Activated CD8-positive, alpha-beta memory T cell treated with anti-CD3 and anti-CD28 coated beads, Interleukin-2, amount 10 ng/mL, durations not matched to agents 7 days and 5 days (primary cell): ENCODE data around the gene KCNAB2. TPM values are rescaled to one million over a fixed set of nuclear protein-coding genes. Genes with fewer than 3 reads are reported as not detected.

Experiments used
- ATAC-seq: fragments of 150-1000 bp; cut with Tn5 transposase; one replicate; pipeline ENCODE4 v1.10.0; 2021; ENCODE audit warnings: moderate library complexity
- CTCF ChIA-PET: fragments of 350-600 bp; sonication (Branson Sonifier 250); formaldehyde crosslinking; loops from one replicate; lab custom pipeline; 2021; ENCODE audit warnings: antibody characterized with exemption; lab: Charles Lee
- DNase-seq: peaks from one replicate; pipeline ENCODE4 v3.0.0-alpha.2; 2020
- H3K27ac Mint-ChIP-seq: one replicate; pipeline ENCODE4 v1.8.0; 2021; ENCODE audit warnings: mild to moderate bottlenecking, mixed read lengths
- H3K27me3 Mint-ChIP-seq: one replicate; pipeline ENCODE4 v1.8.0; 2021; ENCODE audit warnings: mixed read lengths
- H3K36me3 Mint-ChIP-seq: one replicate; pipeline ENCODE4 v1.8.0; 2021; ENCODE audit warnings: mild to moderate bottlenecking, mixed read lengths
- H3K4me1 Mint-ChIP-seq: one replicate; pipeline ENCODE4 v1.8.0; 2021; ENCODE audit warnings: mixed read lengths
- H3K4me3 Mint-ChIP-seq: one replicate; pipeline ENCODE4 v1.8.0; 2021; ENCODE audit warnings: mild to moderate bottlenecking, moderate library complexity, mixed read lengths
- H3K9me3 Mint-ChIP-seq: one replicate; pipeline ENCODE4 v1.8.0; 2022; ENCODE audit warnings: low read depth, mixed read lengths
- total RNA-seq, 2 experiments: library from RNA; stranded (reverse); gene quantifications; one replicate each; pipeline ENCODE4 v1.2.3, GENCODE V29; 2021

KCNAB2 gene
- total RNA-seq, 2 experiments from 2014 or later, result 248 to 368 TPM

DNA sequence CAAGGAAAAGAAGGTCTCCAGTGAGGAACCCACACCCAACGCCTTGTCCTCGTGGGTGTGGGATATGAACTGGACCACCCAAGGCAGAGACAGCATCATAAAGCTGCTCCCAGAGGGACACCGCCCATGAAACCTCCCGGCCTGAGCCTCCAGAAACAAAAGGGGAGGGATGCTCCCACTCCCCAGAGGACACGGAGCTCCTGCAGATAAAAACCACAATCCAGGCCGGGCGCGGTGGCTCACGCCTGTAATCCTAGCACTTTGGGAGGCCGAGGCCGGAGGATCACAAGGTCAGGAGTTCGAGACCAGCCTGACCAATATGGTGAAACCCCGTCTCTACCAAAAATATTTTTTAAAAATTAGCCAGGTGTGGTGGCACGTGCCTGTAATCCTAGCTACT lies 68.1 kb downstream of the KCNAB2 start:
- no peak overlapping the region for H3K4me3 Mint-ChIP-seq
- H3K36me3 Mint-ChIP-seq, result no peaks in the 10 kb centered on the region
- peaks cover 8% of the 10 kb centered on the region for H3K4me1 Mint-ChIP-seq
- peaks cover 6% of the 10 kb centered on the region for H3K27me3 Mint-ChIP-seq
- CTCF ChIA-PET, result no interaction called here
- no peaks in the 10 kb centered on the region for H3K9me3 Mint-ChIP-seq
- DNase-seq, result no peak
- no peak overlapping the region for H3K27ac Mint-ChIP-seq
- ATAC-seq, result no peak

DNA sequence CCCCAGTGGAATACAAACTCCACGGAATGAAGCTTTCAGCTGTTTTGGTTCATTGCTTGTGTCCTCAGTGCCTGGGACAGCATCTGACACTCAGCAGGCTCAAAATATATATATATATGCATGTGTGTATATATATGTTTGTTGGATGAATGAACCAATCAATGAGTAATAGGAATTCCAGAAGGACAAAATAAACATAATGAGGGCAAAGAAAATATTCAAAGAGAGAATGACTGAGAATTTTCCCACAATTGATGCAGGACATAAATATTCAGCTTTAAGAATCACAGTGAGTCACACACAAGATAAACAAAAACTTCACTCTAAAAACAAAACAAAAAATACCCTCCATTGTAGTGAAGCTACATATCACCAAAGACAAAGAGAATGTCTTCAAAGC lies 70.4 kb downstream of the KCNAB2 start:
- ATAC-seq, result no peak
- Mint-ChIP-seq H3K4me3 (no peak overlapping the region), H3K36me3 (no peaks in the 10 kb centered on the region), H3K9me3 (no peaks in the 10 kb centered on the region), H3K4me1 (peaks cover 8% of the 10 kb centered on the region), H3K27ac (no peak overlapping the region), H3K27me3 (peaks cover 6% of the 10 kb centered on the region)
- DNase-seq, result no peak
- CTCF ChIA-PET, result interaction anchor here (0.8 to 1.9 kb wide), 3 partner anchors 89 to 130 kb away, joined by 3 to 5 read pairs (median 4); no protein-coding TSS in a partner anchor

DNA sequence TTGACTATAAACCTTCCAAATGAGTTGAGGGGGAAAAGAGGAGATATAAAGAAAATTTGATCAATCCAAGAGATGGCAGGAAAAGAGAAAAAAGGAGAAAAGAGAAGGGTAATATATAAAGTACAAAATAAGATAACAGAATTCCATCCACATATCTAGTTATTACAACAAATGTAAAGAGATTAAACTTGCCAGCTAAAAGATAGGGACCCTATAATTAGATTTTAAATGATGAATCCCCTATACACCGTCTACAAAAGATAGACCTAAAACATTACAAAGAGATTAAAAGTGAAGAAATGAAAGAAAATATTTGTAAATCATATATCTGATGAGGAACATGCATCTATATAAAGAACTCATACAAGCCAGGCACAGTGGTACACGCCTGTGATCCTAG lies 71.4 kb downstream of the KCNAB2 start:
- H3K27ac Mint-ChIP-seq, result no peak overlapping the region
- DNase-seq (no peak), ATAC-seq (no peak)
- peaks cover 8% of the 10 kb centered on the region for H3K4me1 Mint-ChIP-seq
- no peak overlapping the region for H3K4me3 Mint-ChIP-seq
- no peaks in the 10 kb centered on the region for H3K9me3 Mint-ChIP-seq
- no peaks in the 10 kb centered on the region for H3K36me3 Mint-ChIP-seq
- CTCF ChIA-PET, result interaction anchor here (1.5 to 1.9 kb wide), 2 partner anchors 128 to 129 kb away, joined by 4 to 5 read pairs; no protein-coding TSS in a partner anchor
- H3K27me3 Mint-ChIP-seq, result peaks cover 6% of the 10 kb centered on the region

DNA sequence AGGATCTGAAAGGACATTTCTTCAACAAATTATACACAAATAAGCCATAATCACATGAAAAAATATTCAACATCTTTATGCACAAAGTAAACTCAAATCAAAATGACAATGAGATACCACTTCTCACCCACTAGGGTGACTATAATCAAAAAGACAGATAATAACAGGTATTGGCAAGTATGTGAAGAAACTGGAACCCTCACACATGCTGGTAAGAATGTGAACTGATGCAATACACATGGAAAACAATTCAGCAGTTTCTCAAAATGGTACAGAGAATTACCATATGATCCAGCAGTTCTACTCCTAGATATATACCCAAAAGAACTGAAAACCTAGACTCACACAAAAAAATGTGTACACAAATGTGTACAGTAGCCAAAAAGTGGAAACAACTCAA lies 71.9 kb downstream of the KCNAB2 start:
- peaks cover 8% of the 10 kb centered on the region for H3K27me3 Mint-ChIP-seq
- CTCF ChIA-PET, result no interaction called here
- ATAC-seq (no peak), DNase-seq (no peak)
- H3K4me3 Mint-ChIP-seq, result no peak overlapping the region
- no peak overlapping the region for H3K27ac Mint-ChIP-seq
- peaks cover 8% of the 10 kb centered on the region for H3K4me1 Mint-ChIP-seq
- H3K36me3 Mint-ChIP-seq, result no peaks in the 10 kb centered on the region
- H3K9me3 Mint-ChIP-seq, result no peaks in the 10 kb centered on the region

DNA sequence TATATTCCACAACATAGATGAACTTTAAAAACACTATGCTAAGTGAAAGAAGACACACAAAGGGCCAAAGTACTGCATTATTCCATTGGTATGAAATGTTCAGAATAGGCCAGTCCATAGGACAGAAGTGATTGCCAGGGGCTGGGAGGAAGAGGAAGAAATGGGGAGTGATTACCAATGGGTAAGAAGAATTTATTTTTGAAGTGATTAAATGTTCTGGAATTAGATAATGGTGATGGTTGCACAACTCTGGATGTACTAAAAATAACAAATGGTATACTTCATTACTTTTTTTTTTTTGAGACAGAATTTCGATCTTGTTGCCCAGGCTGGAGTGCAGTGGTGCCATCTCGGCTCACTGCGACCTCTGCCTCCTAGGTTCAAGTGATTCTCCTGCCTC lies 72.7 kb downstream of the KCNAB2 start:
- CTCF ChIA-PET, result no interaction called here
- DNase-seq, result no peak
- no peak overlapping the region for H3K4me3 Mint-ChIP-seq
- peaks cover 8% of the 10 kb centered on the region for H3K4me1 Mint-ChIP-seq
- no peaks in the 10 kb centered on the region for H3K36me3 Mint-ChIP-seq
- no peaks in the 10 kb centered on the region for H3K9me3 Mint-ChIP-seq
- no peak overlapping the region for H3K27ac Mint-ChIP-seq
- ATAC-seq, result no peak
- peaks cover 8% of the 10 kb centered on the region for H3K27me3 Mint-ChIP-seq

DNA sequence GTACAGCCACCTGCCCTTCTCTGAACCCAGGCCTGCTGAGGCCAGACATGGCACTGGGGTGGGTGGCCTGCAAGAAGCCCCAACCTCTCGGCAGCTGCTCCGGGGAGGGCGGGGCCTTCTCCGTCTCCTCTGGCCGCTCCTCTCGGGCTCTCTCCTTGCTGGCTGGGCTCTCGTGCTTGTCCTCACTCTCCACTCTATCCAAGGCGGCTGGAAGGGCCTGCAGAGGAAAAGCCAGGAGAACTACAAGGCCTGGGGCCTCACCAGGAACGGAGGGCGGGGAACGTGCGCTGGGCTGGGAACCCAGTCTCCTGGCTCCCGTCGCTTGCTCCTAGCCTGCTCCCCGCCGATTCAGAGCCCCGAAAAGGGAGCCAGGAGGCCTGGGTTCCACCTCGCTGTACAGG lies 75.3 kb downstream of the KCNAB2 start:
- peaks cover 8% of the 10 kb centered on the region for H3K27me3 Mint-ChIP-seq

DNA sequence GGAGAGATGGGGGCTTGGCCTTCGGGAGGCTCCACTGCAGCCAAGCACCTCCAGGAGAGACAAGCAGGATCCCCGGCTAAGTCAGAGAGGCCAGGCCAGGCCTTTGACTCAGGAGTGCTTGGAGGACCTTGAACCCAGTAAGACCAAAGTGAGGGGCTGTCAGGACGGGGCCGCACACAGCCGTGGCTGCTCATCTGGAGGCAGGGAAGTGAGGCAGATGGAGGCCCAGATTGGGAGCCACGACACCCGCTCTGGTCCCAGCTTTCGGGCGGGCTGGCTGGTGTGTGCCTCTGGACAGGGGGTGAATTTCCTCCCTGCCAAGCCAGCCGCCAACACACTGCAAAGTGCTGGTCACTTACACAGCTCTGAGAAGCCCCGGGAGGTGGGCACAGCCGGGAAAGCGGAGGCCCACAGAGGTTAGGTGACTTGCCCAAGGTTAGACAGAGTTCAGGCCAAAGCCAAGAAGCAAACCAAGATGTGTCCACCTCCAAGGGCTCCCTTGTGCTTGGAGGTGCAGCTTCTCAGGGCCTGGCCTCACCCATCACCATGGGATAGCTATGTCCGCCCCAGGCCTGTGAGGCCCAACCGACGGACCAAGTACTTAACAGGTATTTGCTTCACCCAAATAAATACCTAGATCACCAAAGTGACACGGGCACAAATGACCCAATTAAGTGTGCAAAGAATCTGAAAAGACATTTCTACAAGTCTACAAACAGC lies 76.1 kb downstream of the KCNAB2 start:
- H3K27ac Mint-ChIP-seq, result no peak overlapping the region
- no peaks in the 10 kb centered on the region for H3K9me3 Mint-ChIP-seq
- CTCF ChIA-PET, result no interaction called here
- DNase-seq, result no peak
- H3K4me3 Mint-ChIP-seq, result no peak overlapping the region
- H3K36me3 Mint-ChIP-seq, result no peaks in the 10 kb centered on the region
- peaks cover 1% of the 10 kb centered on the region for H3K4me1 Mint-ChIP-seq
- no peak for ATAC-seq
- H3K27me3 Mint-ChIP-seq, result peaks cover 2% of the 10 kb centered on the region

More for the DNA sequence above, 75.3 kb downstream of the KCNAB2 start:
- peaks cover 8% of the 10 kb centered on the region for H3K4me1 Mint-ChIP-seq
- no peaks in the 10 kb centered on the region for H3K36me3 Mint-ChIP-seq
- CTCF ChIA-PET, result no interaction called here
- DNase-seq (no peak), ATAC-seq (no peak)
- H3K9me3 Mint-ChIP-seq, result no peaks in the 10 kb centered on the region
- H3K4me3 Mint-ChIP-seq, result no peak overlapping the region
- no peak overlapping the region for H3K27ac Mint-ChIP-seq

DNA sequence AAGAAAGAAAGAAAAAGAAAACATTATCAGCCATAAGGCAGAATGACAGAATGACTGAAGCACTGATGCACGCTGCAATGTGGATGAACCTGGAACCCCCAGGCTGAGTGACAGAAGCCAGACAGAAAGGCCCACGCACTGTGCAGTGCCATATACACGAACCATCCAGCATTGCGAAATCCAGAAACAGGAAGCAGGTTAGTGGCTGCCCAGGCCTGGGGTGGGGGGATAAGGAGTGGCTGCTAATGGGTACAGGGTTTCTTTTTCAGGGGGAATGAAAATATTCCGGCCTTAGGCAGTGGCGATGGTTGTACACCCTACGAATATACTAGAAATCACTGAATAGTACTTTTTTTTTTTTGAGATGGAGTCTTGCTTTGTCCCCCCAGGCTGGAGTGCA lies 77.4 kb downstream of the KCNAB2 start:
- Mint-ChIP-seq H3K9me3 (no peaks in the 10 kb centered on the region), H3K4me3 (no peak overlapping the region), H3K4me1 (peaks cover 2% of the 10 kb centered on the region), H3K36me3 (no peaks in the 10 kb centered on the region), H3K27me3 (peaks cover 2% of the 10 kb centered on the region), H3K27ac (no peak overlapping the region)
- CTCF ChIA-PET, result no interaction called here
- DNase-seq (no peak), ATAC-seq (no peak)

DNA sequence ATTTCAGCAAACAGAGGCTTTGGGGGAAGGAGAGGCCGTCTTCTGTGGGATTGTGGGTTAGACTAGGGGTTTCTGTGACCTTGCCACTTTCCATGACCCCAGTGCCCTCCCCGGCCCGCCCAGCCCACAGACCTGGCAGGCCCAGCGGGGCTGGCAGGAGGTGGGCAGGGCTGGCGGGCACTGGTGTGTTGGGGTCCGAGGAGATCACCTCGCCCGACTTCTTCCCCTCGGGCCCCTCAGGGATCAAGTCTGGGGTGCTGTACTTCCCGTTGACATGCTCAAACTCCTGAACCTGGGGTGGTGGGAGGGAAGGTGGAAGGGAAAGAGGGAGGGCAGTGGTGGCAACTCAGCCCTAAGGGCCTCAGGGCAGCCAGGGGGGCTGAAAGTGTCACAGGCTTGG lies 78.1 kb downstream of the KCNAB2 start:
- Mint-ChIP-seq H3K4me1 (peaks cover 2% of the 10 kb centered on the region), H3K9me3 (no peaks in the 10 kb centered on the region)

DNA sequence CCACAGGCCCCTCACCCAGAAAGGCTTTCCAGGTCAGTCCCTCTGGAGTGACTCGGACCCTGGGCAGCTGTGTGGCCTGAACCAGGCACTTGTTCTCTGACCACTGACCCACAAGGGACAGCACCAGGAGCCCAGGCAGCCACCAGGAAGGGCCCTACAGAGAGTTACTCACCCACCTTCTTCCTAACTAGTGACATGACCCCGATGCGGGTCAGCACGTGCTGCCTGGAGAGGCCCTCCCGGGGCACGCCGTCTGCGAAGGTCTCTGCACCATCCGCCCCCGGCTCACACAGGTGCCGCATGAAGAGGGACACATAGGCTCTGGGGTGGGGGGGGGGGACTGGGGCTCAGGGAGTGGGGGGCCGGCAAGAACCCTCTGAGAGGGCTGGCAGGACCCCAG lies 78.7 kb downstream of the KCNAB2 start:
- Mint-ChIP-seq H3K27me3 (peaks cover 2% of the 10 kb centered on the region), H3K4me1 (peaks cover 2% of the 10 kb centered on the region), H3K36me3 (no peaks in the 10 kb centered on the region), H3K9me3 (no peaks in the 10 kb centered on the region), H3K27ac (no peak overlapping the region), H3K4me3 (no peak overlapping the region)
- ATAC-seq (no peak), DNase-seq (no peak)
- CTCF ChIA-PET, result no interaction called here

More for the DNA sequence above, 78.1 kb downstream of the KCNAB2 start:
- CTCF ChIA-PET, result no interaction called here
- DNase-seq (no peak), ATAC-seq (no peak)
- no peaks in the 10 kb centered on the region for H3K36me3 Mint-ChIP-seq
- H3K27ac Mint-ChIP-seq, result no peak overlapping the region
- peaks cover 2% of the 10 kb centered on the region for H3K27me3 Mint-ChIP-seq
- H3K4me3 Mint-ChIP-seq, result no peak overlapping the region

DNA sequence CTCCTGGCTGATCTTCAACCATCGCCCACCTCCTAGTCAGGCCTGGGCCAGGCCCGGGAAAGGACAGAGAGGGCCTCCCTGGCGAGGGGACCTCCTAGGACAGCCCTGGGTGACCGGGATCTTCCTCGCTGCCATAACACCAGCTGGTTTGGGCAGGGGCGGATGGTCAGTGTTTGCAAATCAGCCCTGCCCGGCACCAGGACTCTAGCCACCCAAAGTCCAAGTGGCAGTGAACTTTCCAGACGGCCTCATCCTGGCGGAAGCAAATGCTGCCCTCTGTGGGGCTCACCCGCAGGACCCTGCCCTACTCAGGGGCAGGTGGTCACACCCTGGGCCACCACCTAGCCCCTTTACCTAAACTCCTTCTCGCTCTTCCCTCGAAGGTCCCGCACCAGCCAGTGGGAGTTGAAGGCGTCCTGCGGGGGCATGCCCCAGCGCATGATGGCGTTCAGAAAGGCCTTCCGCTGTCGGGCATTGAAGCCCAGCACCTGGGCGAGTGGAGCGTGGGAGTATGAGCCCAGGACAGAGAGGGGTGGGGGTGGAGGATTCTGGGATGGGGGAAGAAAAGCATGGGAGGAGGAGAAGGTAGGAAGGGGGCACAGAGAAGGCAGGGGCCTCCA lies 79.2 kb downstream of the KCNAB2 start:
- Mint-ChIP-seq H3K9me3 (no peaks in the 10 kb centered on the region), H3K27ac (no peak overlapping the region), H3K4me1 (peaks cover 2% of the 10 kb centered on the region), H3K36me3 (no peaks in the 10 kb centered on the region), H3K27me3 (peaks cover 2% of the 10 kb centered on the region), H3K4me3 (no peak overlapping the region)
- DNase-seq (no peak), ATAC-seq (no peak)
- CTCF ChIA-PET, result no interaction called here

DNA sequence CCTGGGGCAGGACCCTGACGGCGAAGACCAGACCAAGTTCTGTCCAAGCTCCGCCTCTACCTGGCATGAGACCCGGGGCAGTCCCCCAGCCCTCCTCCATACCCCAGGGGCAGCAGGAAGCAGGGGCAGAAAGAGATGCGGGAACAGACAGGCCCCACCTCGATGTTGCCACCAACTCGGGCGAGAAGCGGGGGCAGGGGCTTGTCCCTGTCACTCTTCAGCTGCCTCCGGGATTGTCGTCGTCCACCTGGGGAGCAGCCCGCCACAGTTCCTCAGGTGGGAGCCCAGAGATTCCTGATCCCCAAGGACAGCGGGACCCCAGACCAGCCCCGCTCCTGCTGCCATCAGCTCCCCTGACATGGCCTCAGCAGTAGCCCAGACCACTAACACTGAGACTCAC lies 79.7 kb downstream of the KCNAB2 start:
- ATAC-seq, result no peak
- Mint-ChIP-seq H3K27me3 (peaks cover 2% of the 10 kb centered on the region), H3K36me3 (no peaks in the 10 kb centered on the region), H3K4me3 (no peak overlapping the region), H3K4me1 (peaks cover 2% of the 10 kb centered on the region), H3K27ac (no peak overlapping the region), H3K9me3 (no peaks in the 10 kb centered on the region)
- CTCF ChIA-PET, result no interaction called here
- no peak for DNase-seq

DNA sequence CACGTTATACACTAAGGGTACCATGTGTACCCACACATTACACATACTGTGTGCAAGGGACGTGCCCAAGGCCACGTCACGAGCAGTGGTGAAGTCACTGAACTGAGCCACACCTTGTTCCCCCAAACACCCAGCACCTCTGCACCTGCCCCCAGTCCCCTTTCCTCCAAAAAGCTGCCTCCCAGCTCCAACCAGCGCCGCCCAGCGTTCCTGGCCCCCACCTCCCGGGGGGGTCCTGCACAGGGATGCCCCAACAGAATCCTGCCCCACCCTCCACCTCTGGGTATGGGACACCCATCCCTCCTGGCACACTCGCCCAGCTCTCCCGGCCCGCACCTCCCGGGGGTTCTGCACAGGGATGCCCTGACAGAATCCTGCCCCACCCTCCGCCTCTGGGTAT lies 80.3 kb downstream of the KCNAB2 start:
- no peak for DNase-seq
- Mint-ChIP-seq H3K4me1 (peaks cover 2% of the 10 kb centered on the region), H3K9me3 (no peaks in the 10 kb centered on the region), H3K4me3 (no peak overlapping the region), H3K36me3 (no peaks in the 10 kb centered on the region), H3K27me3 (peaks cover 2% of the 10 kb centered on the region), H3K27ac (no peak overlapping the region)
- CTCF ChIA-PET, result no interaction called here
- ATAC-seq, result no peak

DNA sequence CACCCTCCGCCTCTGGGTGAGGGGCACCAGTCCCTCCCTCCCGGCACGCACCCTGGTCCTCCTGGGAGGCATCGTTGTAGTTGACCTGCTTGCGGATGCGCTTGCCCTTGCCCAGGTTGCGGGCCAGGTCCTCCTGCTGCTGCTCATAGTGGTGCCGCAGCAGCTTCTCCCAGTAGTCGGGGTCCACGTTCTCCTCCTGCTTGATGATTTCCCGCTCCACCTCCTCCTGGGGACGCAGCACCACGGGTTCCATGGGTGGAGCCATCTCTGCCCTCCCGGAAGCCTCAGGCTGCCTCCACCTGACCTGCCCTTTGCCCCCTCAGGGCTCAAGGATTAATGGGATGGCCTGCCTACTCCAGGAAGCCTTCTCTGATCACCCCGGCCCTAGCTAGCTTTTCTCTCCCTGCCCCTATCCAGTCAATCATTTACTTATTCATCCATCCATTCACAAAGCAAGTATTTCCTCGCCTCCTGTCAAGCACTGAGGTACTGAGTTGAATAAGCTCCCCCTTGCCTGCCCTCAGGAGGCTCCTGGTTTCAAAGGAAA lies 80.9 kb downstream of the KCNAB2 start:
- peaks cover 2% of the 10 kb centered on the region for H3K27me3 Mint-ChIP-seq
- no peaks in the 10 kb centered on the region for H3K36me3 Mint-ChIP-seq
- no peak overlapping the region for H3K4me3 Mint-ChIP-seq
- H3K4me1 Mint-ChIP-seq, result peaks cover 2% of the 10 kb centered on the region
- ATAC-seq (no peak), DNase-seq (no peak)
- H3K27ac Mint-ChIP-seq, result no peak overlapping the region
- CTCF ChIA-PET, result no interaction called here
- no peaks in the 10 kb centered on the region for H3K9me3 Mint-ChIP-seq
